Endothelial cell of umbilical vein (primary cell): ENCODE measurements around the gene THAP9. TPM values are rescaled to one million over a fixed set of nuclear protein-coding genes. Genes with fewer than 3 reads are reported as not detected.

Source experiments
- BruUV-seq: library from RNA; stranded (reverse); fragments of 400-500 nt; replicated peaks from 2 replicates; lab custom pipeline; 2021; lab: Mats Ljungman, UMichigan
- CTCF ChIA-PET: fragments of 300-600, 350-600 bp; sonication (Branson Sonifier 250); formaldehyde crosslinking; loops from one replicate; lab custom pipeline; 2021; ENCODE audit warnings: antibody characterized with exemption, inconsistent platforms; lab: Charles Lee
- POLR2A ChIA-PET: fragments of 300-600, 350-600 bp; sonication (Branson Sonifier 250); formaldehyde crosslinking; loops from one replicate; lab custom pipeline; 2021; ENCODE audit warnings: antibody characterized with exemption, inconsistent platforms; lab: Charles Lee
- DNase-seq: peaks from one replicate; pipeline ENCODE4 v3.0.0-alpha.2; 2011; ENCODE audit warnings: low read depth, low spot score
- FAIRE-seq: peaks from 2 replicates; lab custom pipeline; 2011; peaks lifted over from hg19 to GRCh38; lab: Jason Lieb, UNC
- H2AFZ ChIP-seq: 2 replicates; pipeline ENCODE4 v1.6.0; 2012; ENCODE audit warnings: low read depth, low read length, control low read depth, inconsistent platforms
- H3K27ac ChIP-seq: 2 replicates; pipeline ENCODE4 v1.5.1; 2011; ENCODE audit warnings: low read depth, mild to moderate bottlenecking, control low read depth, low read length, moderate library complexity; ENCODE audit not compliant: insufficient read depth
- H3K27me3 ChIP-seq, 2 experiments: 2 replicates each; pipeline versions ENCODE4 v1.6.0 to v1.6.1; 2011; ENCODE audit warnings: low read length in 2 of 2, mixed read lengths in 1 of 2; ENCODE audit not compliant: control insufficient read depth in 2 of 2, insufficient read depth in 2 of 2
- H3K36me3 ChIP-seq, 2 experiments: 2 replicates in 1 of 2; 3 replicates in 1 of 2; pipeline ENCODE4 v1.5.1; 2011; ENCODE audit warnings: low read length in 2 of 2, mild to moderate bottlenecking in 1 of 2, moderate library complexity in 1 of 2; ENCODE audit not compliant: control insufficient read depth in 2 of 2, insufficient read depth in 2 of 2; ENCODE audit errors: extremely low read depth in 1 of 2
- H3K4me1 ChIP-seq: 3 replicates; pipeline ENCODE4 v1.5.1; 2011; ENCODE audit warnings: mild to moderate bottlenecking, low read length; ENCODE audit not compliant: control insufficient read depth, insufficient read depth; ENCODE audit errors: extremely low read depth
- H3K4me2 ChIP-seq: 2 replicates; pipeline ENCODE4 v1.6.1; 2011; ENCODE audit warnings: low read length, control low read depth, mixed read lengths; ENCODE audit not compliant: insufficient read depth
- H3K4me3 ChIP-seq, 3 experiments: fragments of 200-600 bp in 1 of 3; sonication (generic), shearing (Covaris generic) in 1 of 3; replicated peaks in 1 of 3; 2 replicates each; pipeline ENCODE4 v1.5.1; 2011 to 2016; ENCODE audit warnings: control low read depth in 3 of 3, low read length in 3 of 3, mild to moderate bottlenecking in 2 of 3, inconsistent platforms in 1 of 3, low read depth in 1 of 3, moderate library complexity in 1 of 3; ENCODE audit not compliant: insufficient read depth in 1 of 3
- H3K79me2 ChIP-seq: 2 replicates; pipeline ENCODE4 v1.6.0; 2012; ENCODE audit warnings: low read length, inconsistent platforms; ENCODE audit not compliant: control insufficient read depth, insufficient read depth
- H3K9ac ChIP-seq: replicated peaks from 2 replicates; pipeline ENCODE3; 2011; ENCODE audit warnings: low read length, control low read depth; ENCODE audit not compliant: insufficient read depth; ENCODE audit errors: extremely low read depth
- H3K9me1 ChIP-seq: replicated peaks from 3 replicates; pipeline ENCODE4 v1.6.0; 2011; ENCODE audit warnings: mild to moderate bottlenecking, low read length; ENCODE audit not compliant: control insufficient read depth, insufficient read depth; ENCODE audit errors: extremely low read depth
- H3K9me3 ChIP-seq: replicated peaks from 2 replicates; pipeline ENCODE4 v1.5.1; 2012; ENCODE audit warnings: low read length, inconsistent platforms; ENCODE audit not compliant: control insufficient read depth, insufficient read depth
- H4K20me1 ChIP-seq: replicated peaks from 2 replicates; pipeline ENCODE3; 2011; ENCODE audit warnings: mild to moderate bottlenecking, low read length; ENCODE audit not compliant: control insufficient read depth, insufficient read depth; ENCODE audit errors: extremely low read depth
- CTCF ChIP-seq, 2 donors: IDR thresholded peaks; 1 replicate in 1 of 2; 2 replicates in 1 of 2; pipeline ENCODE4 v1.5.1; 2011; ENCODE audit warnings: low read length in 2 of 2, mild to moderate bottlenecking in 2 of 2, moderate library complexity in 2 of 2, control low read depth in 1 of 2, inconsistent platforms in 1 of 2, low read depth in 1 of 2; ENCODE audit not compliant: insufficient read depth in 1 of 2; ENCODE audit errors: extremely low read depth in 1 of 2
- FOS ChIP-seq: IDR thresholded peaks from 2 replicates; pipeline ENCODE4 v1.6.1; 2011; ENCODE audit warnings: mild to moderate bottlenecking, low read length, moderate library complexity, borderline replicate concordance; ENCODE audit not compliant: insufficient read depth
- POLR2AphosphoS5 ChIP-seq: IDR thresholded peaks from 2 replicates; pipeline ENCODE4 v1.6.1; 2012; ENCODE audit warnings: low read depth, mild to moderate bottlenecking, control low read depth, low read length, moderate library complexity; ENCODE audit not compliant: insufficient read depth
- dilution Hi-C: fragments of 300-500 bp; cut with MboI; formaldehyde crosslinking; loops from one replicate; pipeline ENCODE4 v1.15.0; 2019; ENCODE audit warnings: low sequenced_read_pairs; ENCODE audit not compliant: extremely low pct_ligation_motif_present
- intact Hi-C: fragments of 100-400 bp; cut with micrococcal nuclease; formaldehyde crosslinking; loops from one replicate; pipeline ENCODE4 v1.10.0; 2022
- polyA plus RNA-seq, 4 experiments: library from polyadenylated mRNA; depleted of rRNA in 3 of 4; stranded (reverse) in 3 of 4; unstranded in 1 of 4; fragments of >200 nt; gene quantifications; 2 replicates each; pipeline versions ENCODE4 v1.2.1 to v1.2.3, GENCODE V29; 2011 to 2012; ENCODE audit warnings: missing spikeins in 1 of 4
- total RNA-seq: library from RNA; stranded (reverse); gene quantifications from 2 replicates; pipeline ENCODE4 v1.2.3, GENCODE V29; 2021

THAP9 gene
- total and polyA plus RNA-seq, 2 donors (not counting 3 experiments of a cell fraction or from before 2014, with no cell fraction given), result 0.86 to 1.7 TPM

GRCh38 chr4:82851318-82851717 is 49.2 kb upstream of the THAP9 start:
- BruUV-seq, result no TSS peak
- H3K4me2 ChIP-seq, result no peak overlapping the region
- H3K4me3 ChIP-seq, result no peak overlapping the region
- CTCF ChIA-PET, result interaction anchor here (0.9 to 3.3 kb wide), 12 partner anchors 10 to 431 kb away, joined by 3 to 17 read pairs (median 8); no protein-coding TSS in a partner anchor
- TF ChIP-seq FOS, result no peak
- no peaks in the 10 kb centered on the region for H3K4me1 ChIP-seq
- H3K9me3 ChIP-seq, result no peaks in the 10 kb centered on the region
- intact Hi-C loops (loop anchor here (5.0 kb wide), 1 partner anchor 431 kb away; the partner anchor contains the start of gene COQ2), dilution Hi-C loops (no loop called here)
- POLR2A ChIA-PET, result interaction anchor here (0.6 kb wide), 2 partner anchors 9 to 11 kb away, joined by 5 read pairs; no protein-coding TSS in a partner anchor
- no peaks in the 10 kb centered on the region for H3K9me1 ChIP-seq
- H3K36me3 ChIP-seq, result peaks cover 23 to 53% of the 10 kb centered on the region in 2 experiments
- no peak overlapping the region for H3K9ac ChIP-seq
- DNase-seq (no peak), FAIRE-seq (no peak)
- H3K27ac ChIP-seq, result no peak overlapping the region
- H3K79me2 ChIP-seq, result peaks cover 10% of the 10 kb centered on the region
- H4K20me1 ChIP-seq, result no peaks in the 10 kb centered on the region
- no peaks in the 10 kb centered on the region for H3K27me3 ChIP-seq
- no peak overlapping the region for H2AFZ ChIP-seq

- POLR2A ChIA-PET, result interaction anchor here (0.6 kb wide), 1 partner anchor 10 kb away, joined by 5 read pairs; no protein-coding TSS in a partner anchor
- intact Hi-C loops, result loop anchor here (5.0 kb wide), 1 partner anchor 430 kb away; the partner anchor contains the start of gene COQ2
Measured at GRCh38 chr4:82851885-82852750, 48.4 kb upstream of the THAP9 start.

More at GRCh38 chr4:82851885-82852750, 48.4 kb upstream of the THAP9 start:
- CTCF ChIA-PET, result interaction anchor here (0.7 to 3.3 kb wide), 27 partner anchors 9 to 432 kb away, joined by 3 to 17 read pairs (median 6); partner anchors contain the start of gene COQ2
- Histone ChIP-seq H3K36me3 (peaks cover 22 to 56% of the 10 kb centered on the region in 2 experiments), H3K27me3 (no peaks in the 10 kb centered on the region), H2AFZ (no peak overlapping the region), H3K4me3 (no peak overlapping the region), H3K4me1 (no peaks in the 10 kb centered on the region), H3K9me3 (no peaks in the 10 kb centered on the region), H3K27ac (no peak overlapping the region), H3K79me2 (peaks cover 9% of the 10 kb centered on the region), H3K9me1 (no peaks in the 10 kb centered on the region), H3K4me2 (no peak overlapping the region), H3K9ac (no peak overlapping the region), H4K20me1 (no peaks in the 10 kb centered on the region)
- TF ChIP-seq POLR2AphosphoS5 (no peak), CTCF (IDR thresholded peaks at IDR 0.05; ENCODE audit: extremely low read depth in 1 of 2, insufficient read depth in 1 of 2, low read depth in 1 of 2, low read length in 2 of 2) (peak in 1 of 2 donors; percentile 52)
- DNase-seq (peak; percentile 61), FAIRE-seq (no peak)
- dilution Hi-C loops, result no loop called here
- BruUV-seq, result no TSS peak
